ENCODE results near the gene ZNF518B.

Gene ZNF518B, protein sequence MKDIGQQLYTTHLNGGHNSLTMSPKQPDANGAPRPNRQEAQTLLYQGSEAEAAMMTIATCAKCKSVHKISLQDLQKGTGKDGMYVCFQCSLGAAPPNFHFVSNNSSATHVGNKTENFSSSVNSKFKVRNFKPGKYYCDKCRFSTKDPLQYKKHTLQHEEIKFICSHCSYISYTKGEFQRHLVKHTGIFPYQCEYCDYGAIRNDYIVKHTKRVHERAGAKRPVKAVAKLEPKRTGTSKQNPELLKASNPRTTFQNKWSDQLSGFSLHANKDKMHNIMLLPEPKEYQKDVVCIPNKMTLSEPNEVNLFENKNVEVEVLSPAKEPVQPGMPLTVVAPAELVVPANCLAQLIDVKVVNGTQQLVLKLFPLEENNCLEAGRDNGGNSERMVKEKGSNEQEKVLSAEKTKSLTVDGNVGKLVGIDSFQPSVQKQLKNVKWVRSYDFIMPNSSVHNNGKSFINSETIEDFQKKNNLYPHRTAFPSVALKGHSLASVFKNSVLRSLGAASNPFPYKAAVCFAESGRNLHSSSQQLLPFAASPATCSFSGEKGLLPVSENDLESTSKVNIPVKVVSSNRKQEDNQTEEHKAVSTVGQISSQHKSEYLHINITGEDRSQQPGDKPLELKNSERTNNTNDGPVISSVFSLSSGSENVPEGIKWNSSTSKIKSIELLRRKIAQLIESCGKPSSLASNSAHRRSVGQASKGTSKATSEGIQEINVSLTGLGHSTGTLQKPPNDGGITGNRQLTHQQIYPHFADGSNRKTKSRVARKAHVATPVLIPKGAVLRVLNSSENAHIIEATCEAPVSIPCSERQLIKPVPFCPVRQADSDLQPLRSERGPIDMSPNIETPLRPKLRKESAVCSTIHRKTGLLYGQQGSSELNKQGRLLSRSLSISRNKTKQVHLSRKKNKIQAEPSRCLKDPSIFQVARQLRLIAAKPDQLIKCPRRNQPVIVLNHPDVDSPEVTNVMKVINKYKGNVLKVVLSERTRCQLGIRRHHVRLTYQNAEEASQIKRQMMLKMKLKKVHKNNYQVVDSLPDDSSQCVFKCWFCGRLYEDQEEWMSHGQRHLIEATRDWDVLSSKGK
- long read RNA-seq, donor 1, full-length matches to known transcripts = 7 of 7 reads
- long read RNA-seq, donor 1, partial matches to known transcripts = 0 of 7 reads
- long read RNA-seq, donor 1, other reads (novel, unspliced or antisense) = 0 of 7 reads
- long read RNA-seq, donor 2, full-length matches to known transcripts = 7 of 7 reads
- long read RNA-seq, donor 2, partial matches to known transcripts = 0 of 7 reads
- long read RNA-seq, donor 2, other reads (novel, unspliced or antisense) = 0 of 7 reads
- long read RNA-seq, donor 3, full-length matches to known transcripts = 5 of 5 reads
- long read RNA-seq, donor 3, partial matches to known transcripts = 0 of 5 reads
- long read RNA-seq, donor 3, other reads (novel, unspliced or antisense) = 0 of 5 reads
- long read RNA-seq, donor 4, full-length matches to known transcripts = 10 of 10 reads
- long read RNA-seq, donor 4, partial matches to known transcripts = 0 of 10 reads
- long read RNA-seq, donor 4, other reads (novel, unspliced or antisense) = 0 of 10 reads
- long read RNA-seq, donor 5, full-length matches to known transcripts = 6 of 6 reads
- long read RNA-seq, donor 5, partial matches to known transcripts = 0 of 6 reads
- long read RNA-seq, donor 5, other reads (novel, unspliced or antisense) = 0 of 6 reads
- long read RNA-seq, donor 6, full-length matches to known transcripts = 7 of 7 reads
- long read RNA-seq, donor 6, partial matches to known transcripts = 0 of 7 reads
- long read RNA-seq, donor 6, other reads (novel, unspliced or antisense) = 0 of 7 reads
- long read RNA-seq, donor 7, full-length matches to known transcripts = 14 of 14 reads
- long read RNA-seq, donor 7, partial matches to known transcripts = 0 of 14 reads
- long read RNA-seq, donor 7, other reads (novel, unspliced or antisense) = 0 of 14 reads
- long read RNA-seq, donor 8, full-length matches to known transcripts = 9 of 9 reads
- long read RNA-seq, donor 8, partial matches to known transcripts = 0 of 9 reads
- long read RNA-seq, donor 8, other reads (novel, unspliced or antisense) = 0 of 9 reads

GRCh38 chr4:10457255-10457801, at the start of gene ZNF518B:
Gene ZNF518B, minus strand, starts transcription at chr4:10457426. Its CDS starts 11,098 bp downstream, at chr4:10446328.
- DNase-seq = peak; percentile 88

GRCh38 chr4:10506077-10506476, 48.9 kb upstream of the ZNF518B start:
- no peak for DNase-seq

- no peak for DNase-seq
These were observed 47.4 kb upstream of the ZNF518B start for GRCh38 chr4:10504570-10505179.

GRCh38 chr4:10502717-10503116, 45.5 kb upstream of the ZNF518B start:
- DNase-seq = no peak

GRCh38 chr4:10500776-10501175, 43.5 kb upstream of the ZNF518B start:
- DNase-seq = no peak

DNA sequence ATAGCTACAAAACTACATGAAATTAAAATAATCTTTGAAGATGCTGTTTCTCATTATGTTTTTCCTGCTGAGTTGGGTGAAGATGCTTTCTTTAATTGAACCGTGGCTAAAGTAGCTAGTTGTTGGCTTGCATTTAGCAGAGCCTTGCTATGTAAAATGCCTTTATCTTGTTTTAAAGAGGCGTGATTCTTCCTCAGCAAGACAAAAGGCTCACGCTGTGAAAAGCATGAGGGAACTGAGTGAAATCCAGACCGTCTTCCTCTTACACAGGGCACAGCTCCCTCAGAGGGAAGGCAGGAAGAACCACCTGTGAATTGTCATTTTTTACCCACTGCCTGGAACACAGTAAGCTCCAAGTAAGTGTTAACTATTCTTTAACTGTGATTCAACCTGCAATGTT, 39.0 kb upstream of the ZNF518B start:
- DNase-seq = no peak

- DNase-seq = no peak
These were observed 38.4 kb upstream of the ZNF518B start for GRCh38 chr4:10495651-10496050.

- no peak for DNase-seq
These were observed 35.2 kb upstream of the ZNF518B start for GRCh38 chr4:10492464-10492863.

DNA sequence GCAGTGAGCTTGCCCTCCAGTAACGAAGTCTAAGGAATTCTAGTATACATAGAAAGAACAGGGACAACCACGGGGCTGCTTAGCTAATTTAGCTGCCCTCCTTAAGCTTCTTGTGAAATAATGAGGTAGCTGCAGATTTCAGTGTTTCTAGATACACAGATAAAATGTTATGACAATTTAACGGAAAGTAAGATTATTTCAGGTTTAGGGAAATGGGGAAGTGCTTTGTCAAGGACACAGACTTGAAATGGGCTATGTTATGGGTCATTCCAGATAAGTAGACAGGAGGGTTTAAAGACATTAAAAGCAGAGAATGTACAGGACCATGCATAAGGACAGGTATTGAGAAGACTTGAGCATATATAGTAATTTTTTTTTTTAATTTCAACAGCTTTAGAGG, 34.2 kb upstream of the ZNF518B start:
- no peak for DNase-seq

- DNase-seq = no peak
These were observed 33.8 kb upstream of the ZNF518B start for GRCh38 chr4:10490996-10491395.

- DNase-seq = no peak
These were observed 25.7 kb upstream of the ZNF518B start for GRCh38 chr4:10482913-10483312.

DNA sequence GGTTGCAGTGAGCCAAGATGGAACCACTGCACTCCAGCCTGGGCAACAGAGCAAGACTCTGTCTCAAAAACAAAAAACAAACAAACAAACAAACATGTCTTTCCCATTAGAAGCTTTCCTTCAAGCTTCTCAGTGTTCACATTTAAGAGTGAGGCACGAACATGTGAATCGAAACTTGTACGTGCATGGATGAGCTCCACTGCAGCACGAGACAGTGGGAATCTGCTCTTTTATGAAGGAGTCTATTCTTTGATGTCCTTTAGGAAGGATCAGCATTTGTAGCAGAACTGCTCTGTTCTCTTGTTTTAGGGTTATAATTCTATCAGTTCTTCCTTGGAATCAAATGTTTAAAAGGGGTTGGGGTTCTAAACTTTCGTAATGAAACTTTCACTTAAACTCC, 23.4 kb upstream of the ZNF518B start:
- no peak for DNase-seq

DNA sequence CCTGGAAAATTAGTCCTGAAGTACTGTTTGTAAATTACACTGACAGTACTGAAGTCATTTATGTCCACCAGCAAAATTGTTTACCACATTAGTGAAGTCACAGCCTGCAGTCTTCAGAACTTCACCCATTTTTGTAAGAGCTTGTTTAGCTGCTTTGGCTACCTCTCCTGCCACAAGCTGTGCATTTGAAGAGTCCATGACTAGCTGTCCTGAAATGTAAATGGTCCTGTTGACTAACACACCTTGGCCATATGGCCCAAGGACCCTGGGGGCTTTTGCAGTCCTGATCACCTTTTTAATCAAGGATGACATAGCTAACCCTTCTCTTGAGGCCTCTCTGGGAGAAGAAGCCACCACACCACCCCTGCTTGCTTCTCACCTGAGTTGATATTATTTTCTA, 21.4 kb upstream of the ZNF518B start:
- DNase-seq = no peak

DNA sequence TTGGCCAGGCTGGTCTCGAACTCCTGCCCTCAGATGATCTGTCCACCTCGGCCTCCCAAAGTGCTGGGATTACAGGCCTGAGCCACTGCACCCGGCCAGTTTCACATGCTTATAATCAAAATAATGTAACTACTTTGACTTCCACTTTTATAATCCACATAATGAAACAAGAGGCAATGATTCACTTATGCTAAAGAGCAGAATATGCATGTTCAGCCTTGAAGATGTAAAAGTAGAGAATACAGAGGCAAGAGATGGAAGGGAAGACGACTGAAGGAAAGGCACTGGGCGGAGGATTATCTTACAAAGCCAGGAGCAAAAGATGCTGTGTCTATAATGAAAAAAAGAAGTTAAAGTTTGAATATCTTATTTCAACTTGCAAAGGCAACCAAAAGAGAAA, 13.3 kb upstream of the ZNF518B start:
- DNase-seq = no peak

DNA sequence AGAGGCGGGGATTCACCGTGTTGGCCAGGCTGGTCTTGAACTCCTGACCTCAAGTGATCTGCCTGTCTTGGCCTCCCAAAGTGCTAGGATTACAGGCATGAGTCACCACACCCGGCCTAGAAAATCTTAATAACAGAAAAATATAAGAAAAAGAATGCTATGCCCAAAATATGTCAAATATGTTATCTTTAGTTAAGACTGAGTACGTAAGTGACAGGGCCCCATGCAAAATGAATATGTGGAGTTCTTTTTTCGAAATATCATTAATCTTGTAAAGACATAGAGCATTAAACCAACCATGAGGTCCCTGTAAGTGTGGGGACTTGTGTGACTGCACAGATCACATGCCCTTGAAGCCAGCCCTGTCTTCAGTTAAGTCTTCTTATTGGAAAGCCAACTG, 8.9 kb upstream of the ZNF518B start:
- DNase-seq = no peak

DNA sequence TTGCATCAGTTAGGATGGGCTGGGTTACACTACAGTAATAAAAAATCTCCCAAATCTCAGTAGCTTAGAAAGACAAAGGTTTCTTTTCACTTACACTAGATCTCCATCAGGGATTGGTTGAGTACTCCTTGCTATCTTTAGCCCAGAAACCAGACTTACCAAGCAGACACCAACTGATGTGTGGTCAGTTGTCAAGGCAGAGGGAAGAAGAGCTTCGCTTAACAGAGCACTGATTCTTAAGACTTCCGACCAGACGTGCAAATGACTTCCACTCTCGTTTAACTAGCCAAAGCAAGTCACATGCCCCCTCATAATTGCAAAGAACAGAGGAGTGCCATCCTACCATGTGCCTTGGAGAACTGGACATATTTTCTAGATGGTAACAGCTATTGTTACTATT, 5.7 kb upstream of the ZNF518B start:
- no peak for DNase-seq

- no peak for DNase-seq
These were observed 4.7 kb upstream of the ZNF518B start for GRCh38 chr4:10461850-10462400.

GRCh38 chr4:10461091-10461849, 4.0 kb upstream of the ZNF518B start:
- DNase-seq = peak; percentile 91

Measured in right kidney (tissue), 9 donors.